ENCODE data around the gene INPP5A. TPM values are rescaled to one million over a fixed set of nuclear protein-coding genes. Genes with fewer than 3 reads are reported as not detected.
"Not testable (repeated sequence)": the region's sequence is repeated elsewhere in the genome, so short reads cannot be mapped to it uniquely, and the experiment has no call there.

Gene INPP5A
- total RNA-seq, 4 donors from 2014 or later: 34.8 to 80.8 (median 52.8) TPM

GRCh38 chr10:132742837-132743194, 205.2 kb downstream of the INPP5A start:
- in situ Hi-C loops (cut with MboI; ENCODE audit: low pct_ligation_motif_present in 1 of 4, low pct_unique_long_range_greater_than_20kb in 1 of 4, low sequenced_read_pairs in 3 of 4) (no loop called here), intact Hi-C loops (cut with DNase I; ENCODE audit: low total_unique reads) (no loop called here)
- no peak overlapping the region for H3K4me3 ChIP-seq
- H3K27ac ChIP-seq: no peak overlapping the region
- no peaks in the 10 kb centered on the region for H3K36me3 ChIP-seq
- WGBS, 2 donors (ENCODE audit: low coverage in 1 of 2): 86 to 92% methylated on average over 11 to 12 of the region's 12 CpGs
- H3K27me3 ChIP-seq: no peaks in the 10 kb centered on the region
- no peak for DNase-seq
- peaks cover 0 to 12% (median 9%) of the 10 kb centered on the region in 4 donors for H3K4me1 ChIP-seq
- TF ChIP-seq POLR2A (IDR thresholded peaks at IDR 0.05): no peak
- TF ChIP-seq POLR2AphosphoS5 (IDR thresholded peaks at IDR 0.05): no peak
- no peaks in the 10 kb centered on the region for H3K9me3 ChIP-seq

GRCh38 chr10:132743196-132743924, 205.8 kb downstream of the INPP5A start:
- H3K36me3 ChIP-seq; H3K9me3 ChIP-seq; H3K27me3 ChIP-seq; H3K4me3 ChIP-seq; in situ Hi-C loops (cut with MboI; ENCODE audit: low pct_ligation_motif_present in 1 of 4, low pct_unique_long_range_greater_than_20kb in 1 of 4, low sequenced_read_pairs in 3 of 4); DNase-seq; H3K27ac ChIP-seq; intact Hi-C loops (cut with DNase I; ENCODE audit: low total_unique reads): not testable (repeated sequence)
- H3K4me1 ChIP-seq: peaks cover 0 to 12% (median 9%) of the 10 kb centered on the region in 4 donors
- WGBS, 2 donors (ENCODE audit: low coverage in 1 of 2): 83% methylated on average over 23 of the region's 30 CpGs; no CpG with 5 or more reads in 1 of the 2 donors

GRCh38 chr10:132743925-132744490, 206.4 kb downstream of the INPP5A start:
- Histone ChIP-seq H3K36me3 (no peaks in the 10 kb centered on the region), H3K27me3 (no peaks in the 10 kb centered on the region), H3K4me3 (no peak overlapping the region), H3K27ac (no peak overlapping the region), H3K4me1 (peaks cover 0 to 12% (median 9%) of the 10 kb centered on the region in 4 donors), H3K9me3 (no peaks in the 10 kb centered on the region)
- WGBS, 2 donors (ENCODE audit: low coverage in 1 of 2): 95 to 96% methylated on average over 5 to 18 of the region's 18 CpGs
- intact Hi-C loops (cut with DNase I; ENCODE audit: low total_unique reads) (no loop called here), in situ Hi-C loops (cut with MboI; ENCODE audit: low pct_ligation_motif_present in 1 of 4, low pct_unique_long_range_greater_than_20kb in 1 of 4, low sequenced_read_pairs in 3 of 4) (no loop called here)
- DNase-seq: no peak
- TF ChIP-seq POLR2AphosphoS5 (IDR thresholded peaks at IDR 0.05) (no peak), CTCF (IDR thresholded peaks at IDR 0.05) (no peak), EP300 (IDR thresholded peaks at IDR 0.05; ENCODE audit: low read depth) (no peak), POLR2A (IDR thresholded peaks at IDR 0.05) (no peak)

GRCh38 chr10:132744839-132745238, 207.3 kb downstream of the INPP5A start:
- no peak for TF ChIP-seq POLR2A (IDR thresholded peaks at IDR 0.05)
- no peak for TF ChIP-seq EP300 (IDR thresholded peaks at IDR 0.05; ENCODE audit: low read depth)
- TF ChIP-seq POLR2AphosphoS5 (IDR thresholded peaks at IDR 0.05): no peak
- no peak for TF ChIP-seq CTCF (IDR thresholded peaks at IDR 0.05)
- no peak for DNase-seq
- Histone ChIP-seq H3K4me3 (no peak overlapping the region), H3K36me3 (no peaks in the 10 kb centered on the region), H3K27me3 (no peaks in the 10 kb centered on the region), H3K27ac (no peak overlapping the region), H3K4me1 (peaks cover 0 to 11% (median 9%) of the 10 kb centered on the region in 4 donors), H3K9me3 (no peaks in the 10 kb centered on the region)
- in situ Hi-C loops (cut with MboI; ENCODE audit: low pct_ligation_motif_present in 1 of 4, low pct_unique_long_range_greater_than_20kb in 1 of 4, low sequenced_read_pairs in 3 of 4) (no loop called here), intact Hi-C loops (cut with DNase I; ENCODE audit: low total_unique reads) (no loop called here)
- 87% methylated on average over 19 of the region's 19 CpGs; no CpG with 5 or more reads in 1 of the 2 donors for WGBS, 2 donors (ENCODE audit: low coverage in 1 of 2)

GRCh38 chr10:132745511-132745910, 207.9 kb downstream of the INPP5A start:
- Histone ChIP-seq H3K27ac (no peak overlapping the region), H3K4me1 (peaks cover 0 to 7% (median 5%) of the 10 kb centered on the region in 4 donors), H3K36me3 (no peaks in the 10 kb centered on the region), H3K4me3 (no peak overlapping the region), H3K9me3 (no peaks in the 10 kb centered on the region), H3K27me3 (no peaks in the 10 kb centered on the region)
- DNase-seq: no peak
- intact Hi-C loops (cut with DNase I; ENCODE audit: low total_unique reads) (no loop called here), in situ Hi-C loops (cut with MboI; ENCODE audit: low pct_ligation_motif_present in 1 of 4, low pct_unique_long_range_greater_than_20kb in 1 of 4, low sequenced_read_pairs in 3 of 4) (no loop called here)
- TF ChIP-seq EP300 (IDR thresholded peaks at IDR 0.05; ENCODE audit: low read depth) (no peak), CTCF (IDR thresholded peaks at IDR 0.05) (no peak), POLR2AphosphoS5 (IDR thresholded peaks at IDR 0.05) (no peak), POLR2A (IDR thresholded peaks at IDR 0.05) (no peak)
- 86% methylated on average over 15 of the region's 17 CpGs; no CpG with 5 or more reads in 1 of the 2 donors for WGBS, 2 donors (ENCODE audit: low coverage in 1 of 2)

All from transverse colon (tissue), 4 donors.